HepG2 (cell line): Measurements from ENCODE around the gene AMOT. TPM values are rescaled to one million over a fixed set of nuclear protein-coding genes. Genes with fewer than 3 reads are reported as not detected.

Experiments
- ATAC-seq: fragments of 200-7000 bp; cut with Tn5 transposase; 3 replicates; pipeline ENCODE4 v1.9.1; 2020; ENCODE audit warnings: mild to moderate bottlenecking, moderate library complexity
- BruUV-seq: library from RNA; stranded (reverse); fragments of 400-500 nt; replicated peaks from 2 replicates; lab custom pipeline; 2021; lab: Mats Ljungman, UMichigan
- CTCF ChIA-PET: fragments of 300-600 bp; formaldehyde crosslinking; extraction: SDS; loops from one replicate; lab custom pipeline; 2021; ENCODE audit warnings: low total read pairs, inconsistent platforms, low intra/inter-chr PET ratio; lab: Yijun Ruan, JAX
- POLR2A ChIA-PET: fragments of 350-600 bp; sonication (Branson Sonifier 250); formaldehyde crosslinking; loops from one replicate; lab custom pipeline; 2020; ENCODE audit warnings: antibody characterized with exemption, inconsistent platforms; lab: Yijun Ruan, JAX
- DNase-seq: peaks from one replicate; pipeline ENCODE4 v3.0.0-alpha.2; 2015; ENCODE audit warnings: low spot score
- FAIRE-seq: peaks from 3 replicates; lab custom pipeline; 2011; peaks lifted over from hg19 to GRCh38; lab: Jason Lieb, UNC
- H2AFZ ChIP-seq: one replicate; pipeline ENCODE4 v1.6.1; 2011; ENCODE audit warnings: low read length, inconsistent platforms
- H3K27ac ChIP-seq: fragments of 300-600 bp; 3 replicates; pipeline ENCODE4 v1.8.0; 2011; ENCODE audit warnings: mixed run types, mild to moderate bottlenecking, mixed read lengths, low read length, inconsistent platforms; ENCODE audit not compliant: insufficient read depth; ENCODE audit errors: extremely low read length
- H3K27me3 ChIP-seq, 2 experiments: fragments of 200-600 bp in 1 of 2; 2 replicates in 1 of 2; 3 replicates in 1 of 2; pipeline versions ENCODE4 v1.6.0 to v1.8.0; 2011; ENCODE audit warnings: low read length in 2 of 2, mild to moderate bottlenecking in 2 of 2, moderate library complexity in 2 of 2, inconsistent platforms in 1 of 2; ENCODE audit not compliant: insufficient read depth in 2 of 2, control insufficient read depth in 1 of 2
- H3K36me3 ChIP-seq, 2 experiments: fragments of 200-600 bp in 1 of 2; replicated peaks in 1 of 2; 2 replicates in 1 of 2; 3 replicates in 1 of 2; pipeline versions ENCODE4 v1.5.1 to v1.8.0; 2011; ENCODE audit warnings: low read length in 2 of 2, inconsistent platforms in 1 of 2; ENCODE audit not compliant: insufficient read depth in 2 of 2, control insufficient read depth in 1 of 2
- H3K4me1 ChIP-seq: 2 replicates; pipeline ENCODE4 v1.5.1; 2012; ENCODE audit warnings: low read length, inconsistent platforms; ENCODE audit not compliant: insufficient read depth
- H3K4me2 ChIP-seq: 2 replicates; pipeline ENCODE4 v1.6.0; 2011; ENCODE audit warnings: low read depth, low read length, inconsistent platforms
- H3K4me3 ChIP-seq, 3 experiments: fragments of 200-600 bp in 1 of 3; sonication (generic), shearing (Covaris generic) in 1 of 3; replicated peaks in 1 of 3; 2 replicates each; pipeline ENCODE4 v1.5.1; 2011 to 2016; ENCODE audit warnings: low read length in 3 of 3, inconsistent platforms in 2 of 3, low read depth in 2 of 3, mild to moderate bottlenecking in 2 of 3, control low read depth in 1 of 3, mixed read lengths in 1 of 3; ENCODE audit not compliant: insufficient read depth in 1 of 3
- H3K79me2 ChIP-seq: one replicate; pipeline ENCODE4 v1.6.1; 2011; ENCODE audit warnings: low read length, inconsistent platforms; ENCODE audit not compliant: insufficient read depth
- H3K9ac ChIP-seq: 2 replicates; pipeline ENCODE4 v1.6.0; 2011; ENCODE audit warnings: mild to moderate bottlenecking, low read depth, low read length, inconsistent platforms; ENCODE audit not compliant: insufficient read depth
- H3K9me3 ChIP-seq: 2 replicates; pipeline ENCODE4 v1.5.1; 2012; ENCODE audit warnings: mild to moderate bottlenecking, low read length
- H4K20me1 ChIP-seq: 2 replicates; pipeline ENCODE4 v1.6.0; 2011; ENCODE audit warnings: inconsistent platforms, mild to moderate bottlenecking, low read length, moderate library complexity; ENCODE audit not compliant: insufficient read depth
- ATF4 ChIP-seq, 2 experiments: fragments of 450-650 bp in 1 of 2; sonication (generic) in 1 of 2; formaldehyde crosslinking; IDR thresholded peaks; 2 replicates each; pipeline versions ENCODE4 v1.5.0 to v1.8.0; 2020 to 2022; ENCODE audit warnings: mild to moderate bottlenecking in 1 of 2, missing genetic modification reagents in 1 of 2
- CEBPB ChIP-seq: IDR thresholded peaks from 2 replicates; pipeline ENCODE4 v1.6.1; 2011; ENCODE audit warnings: low read depth, low read length, improper control_type of control experiment, borderline replicate concordance
- CSRNP1 ChIP-seq: sonication (generic); formaldehyde crosslinking; IDR thresholded peaks from 2 replicates; pipeline ENCODE4 v1.8.1; 2023; ENCODE audit warnings: mild to moderate bottlenecking, missing genetic modification reagents
- HNRNPL ChIP-seq: fragments of 200-400 bp; formaldehyde crosslinking; IDR thresholded peaks from 2 replicates; pipeline ENCODE4 v1.6.1; 2017; ENCODE audit warnings: mild to moderate bottlenecking, low read depth, low read length
- LBX2 ChIP-seq: sonication (generic); formaldehyde crosslinking; IDR thresholded peaks from 2 replicates; pipeline ENCODE4 v1.5.0; 2020; ENCODE audit warnings: missing genetic modification reagents, mild to moderate bottlenecking, borderline replicate concordance
- MIER3 ChIP-seq: IDR thresholded peaks from 2 replicates; pipeline ENCODE4 v1.6.1; 2016; ENCODE audit warnings: missing compliant biosample characterization, borderline replicate concordance
- SP5 ChIP-seq: IDR thresholded peaks from 2 replicates; pipeline ENCODE4 v1.6.1; 2016; ENCODE audit warnings: low read depth, borderline replicate concordance
- ZFP36 ChIP-seq: fragments of 150-350 bp; IDR thresholded peaks from 2 replicates; pipeline ENCODE4 v1.6.1; 2018; ENCODE audit warnings: borderline replicate concordance, low read length, low read depth; ENCODE audit not compliant: partially characterized antibody
- ZKSCAN1 ChIP-seq: fragments of 150-350 bp; IDR thresholded peaks from 2 replicates; pipeline ENCODE4 v1.6.1; 2014; ENCODE audit warnings: low read length
- ZNF30 ChIP-seq: sonication (generic); formaldehyde crosslinking; IDR thresholded peaks from 2 replicates; pipeline ENCODE4 v1.5.0; 2020; ENCODE audit warnings: mild to moderate bottlenecking, missing genetic modification reagents
- ZSCAN5A ChIP-seq: sonication (generic); formaldehyde crosslinking; IDR thresholded peaks from 2 replicates; pipeline ENCODE4 v1.8.0; 2022; ENCODE audit warnings: mild to moderate bottlenecking, missing genetic modification reagents, borderline replicate concordance
- WGBS: methylation state at CpG from one replicate; pipeline ENCODE4 v1.1.6; 2017; ENCODE audit warnings: low lambda C conversion rate; 5-methylcytosine and 5-hydroxymethylcytosine counted together
- in situ Hi-C: cut with HindIII; loops from 2 replicates; pipeline ENCODE4 v1.10.0; 2017; ENCODE audit warnings: low pct_unique_long_range_greater_than_20kb; ENCODE audit not compliant: extremely low pct_ligation_motif_present
- intact Hi-C: fragments of 100-400 bp; cut with micrococcal nuclease; formaldehyde crosslinking; loops from one replicate; pipeline ENCODE4 v1.10.0; 2022; ENCODE audit not compliant: unreplicated experiment
- polyA plus RNA-seq, 8 experiments: library from polyadenylated mRNA; depleted of rRNA in 3 of 8; stranded (reverse) in 7 of 8; unstranded in 1 of 8; fragments of >200 nt; fragmentation: Illumina TruSeq in 4 of 8; extraction: Trizol in 4 of 8; gene quantifications; 2 replicates each; pipeline versions ENCODE4 v1.2.1 to v1.2.3, GENCODE V29; 2011 to 2016; ENCODE audit warnings: low read depth in 4 of 8, missing spikeins in 1 of 8, mixed read lengths in 1 of 8; ENCODE audit not compliant: insufficient read depth in 1 of 8
- total RNA-seq, 5 experiments: library from RNA; depleted of rRNA; stranded (reverse); fragments of >200 nt; fragmentation: Illumina TruSeq; extraction: Trizol; gene quantifications; 2 replicates each; pipeline ENCODE4 v1.2.3, GENCODE V29; 2016; ENCODE audit warnings: low read depth in 1 of 5

Gene AMOT
- total and polyA plus RNA-seq, 2 of the 13 experiments (the other 11 are each of a cell fraction or from before 2014, with no cell fraction given): 0.13 to 0.91 TPM

GRCh38 chrX:112819008-112819640, 21.5 kb downstream of the AMOT start:
- H2AFZ ChIP-seq: no peak overlapping the region
- H3K9ac ChIP-seq: no peak overlapping the region
- no peaks in the 10 kb centered on the region for H3K27me3 ChIP-seq
- no peak overlapping the region for H3K4me3 ChIP-seq
- in situ Hi-C loops: no loop called here
- no TSS peak for BruUV-seq
- TF ChIP-seq CEBPB: peak; percentile 33; the same call in 1 of the 2 replicates
- no peak for TF ChIP-seq ZNF30 (CRISPR knock-in tag)
- TF ChIP-seq CSRNP1 (CRISPR knock-in tag): no peak
- TF ChIP-seq, all 625 proteins: peak for 1
- Histone ChIP-seq H3K4me2 (no peak overlapping the region), H3K36me3 (no peaks in the 10 kb centered on the region), H3K9me3 (no peaks in the 10 kb centered on the region), H4K20me1 (no peaks in the 10 kb centered on the region), H3K4me1 (no peaks in the 10 kb centered on the region), H3K27ac (no peak overlapping the region), H3K79me2 (no peaks in the 10 kb centered on the region)
- intact Hi-C loops: no loop called here
- ChIA-PET POLR2A (no interaction called here), CTCF (no interaction called here)
- no peak for FAIRE-seq
- WGBS: no CpG with 5 or more reads among the region's 2 CpGs
- no peak for DNase-seq
- no peak for ATAC-seq

GRCh38 chrX:112818114-112819007, 22.3 kb downstream of the AMOT start:
- intact Hi-C loops (no loop called here), in situ Hi-C loops (no loop called here)
- no peaks in the 10 kb centered on the region for H4K20me1 ChIP-seq
- BruUV-seq: no TSS peak
- ChIA-PET CTCF (no interaction called here), POLR2A (no interaction called here)
- H3K36me3 ChIP-seq: no peaks in the 10 kb centered on the region
- H3K9me3 ChIP-seq: no peaks in the 10 kb centered on the region
- no peak overlapping the region for H3K4me3 ChIP-seq
- H3K9ac ChIP-seq: no peak overlapping the region
- no peak overlapping the region for H3K27ac ChIP-seq
- 65% methylated on average over 7 of the region's 11 CpGs for WGBS
- DNase-seq (no peak), FAIRE-seq (no peak), ATAC-seq (no peak)
- H3K4me1 ChIP-seq: no peaks in the 10 kb centered on the region
- H3K4me2 ChIP-seq: no peak overlapping the region
- no peaks in the 10 kb centered on the region for H3K27me3 ChIP-seq
- H3K79me2 ChIP-seq: no peaks in the 10 kb centered on the region
- no peak overlapping the region for H2AFZ ChIP-seq
- TF ChIP-seq MIER3 (CRISPR knock-in tag) (no peak), ATF4 (CRISPR knock-in tag; IDR thresholded peaks at IDR 0.05) (no peak), HNRNPL (no peak), LBX2 (CRISPR knock-in tag) (no peak), ZKSCAN1 (no peak), ZSCAN5A (CRISPR knock-in tag) (no peak), SP5 (CRISPR knock-in tag) (no peak), ZFP36 (no peak)
